HG03060 (cell line): ENCODE measurements around the gene DBH.

Experiments used
- ATAC-seq: cut with Tn5 transposase; IDR thresholded peaks from one replicate; pipeline ENCODE4 v1.9.1; 2021; ENCODE audit warnings: low read depth, moderate number of reproducible peaks; ENCODE audit not compliant: unreplicated experiment

Gene DBH

GRCh38 chr9:133635533-133636531, at the start of gene DBH:
Gene DBH (plus strand): TSS chr9:133636363. CDS start chr9:133636372, 9 bp downstream.
- no peak for ATAC-seq

- no peak for ATAC-seq
Measured at GRCh38 chr9:133587051-133587450, 49.1 kb upstream of the DBH start.

GRCh38 chr9:133587466-133587865, 48.7 kb upstream of the DBH start:
- no peak for ATAC-seq

GRCh38 chr9:133589454-133590227, 46.5 kb upstream of the DBH start:
- no peak for ATAC-seq

- no peak for ATAC-seq
Measured at GRCh38 chr9:133590231-133590855, 45.8 kb upstream of the DBH start.

- no peak for ATAC-seq
Measured at GRCh38 chr9:133591116-133591910, 44.9 kb upstream of the DBH start.

- no peak for ATAC-seq
Measured at GRCh38 chr9:133591985-133592384, 44.2 kb upstream of the DBH start.

GRCh38 chr9:133592731-133593409, 43.3 kb upstream of the DBH start:
- ATAC-seq: no peak

GRCh38 chr9:133593587-133594253, 42.4 kb upstream of the DBH start:
- ATAC-seq: no peak

- ATAC-seq: no peak
Measured at GRCh38 chr9:133594310-133594709, 41.9 kb upstream of the DBH start.

GRCh38 chr9:133595910-133596309, 40.3 kb upstream of the DBH start:
- no peak for ATAC-seq

- ATAC-seq: no peak
Measured at GRCh38 chr9:133597316-133597957, 38.7 kb upstream of the DBH start.

- ATAC-seq: no peak
Measured at GRCh38 chr9:133598978-133599377, 37.2 kb upstream of the DBH start.

GRCh38 chr9:133599470-133600173, 36.5 kb upstream of the DBH start:
- ATAC-seq: no peak

- ATAC-seq: no peak
Measured at GRCh38 chr9:133600739-133601138, 35.4 kb upstream of the DBH start.

GRCh38 chr9:133601746-133602145, 34.4 kb upstream of the DBH start:
- ATAC-seq: no peak

- ATAC-seq: no peak
Measured at GRCh38 chr9:133602277-133602676, 33.9 kb upstream of the DBH start.
